ENCODE data around the gene DNASE1L1. TPM values are rescaled to one million over a fixed set of nuclear protein-coding genes. Genes with fewer than 3 reads are reported as not detected.

DNASE1L1 gene
- total RNA-seq, 2 experiments from 2014 or later, result 18.4 to 19.6 TPM

GRCh38 chrX:154378799-154379568 lies 30.1 kb downstream of the DNASE1L1 start, which contains the start of gene EMD:
EMD (plus strand) TSS chrX:154379295; CDS start chrX:154379485, 190 bp downstream.
- H3K9me3 Mint-ChIP-seq (ENCODE audit: low read depth), result no peaks in the 10 kb centered on the region
- no peaks in the 10 kb centered on the region for H3K27me3 Mint-ChIP-seq
- peaks cover 9% of the 10 kb centered on the region for H3K36me3 Mint-ChIP-seq
- ATAC-seq, result peak; percentile 86
- H3K4me1 Mint-ChIP-seq, result peaks cover 30% of the 10 kb centered on the region
- H3K4me3 Mint-ChIP-seq, result peak within 1 kb of the TSS; percentile 78
- CTCF ChIA-PET, result interaction anchor here (1.1 kb wide), 1 partner anchor 8 kb away, joined by 5 read pairs; no protein-coding TSS in a partner anchor
- peak within 1 kb of the TSS; percentile 85 for H3K27ac Mint-ChIP-seq
- peak; percentile 97 for DNase-seq

DNA sequence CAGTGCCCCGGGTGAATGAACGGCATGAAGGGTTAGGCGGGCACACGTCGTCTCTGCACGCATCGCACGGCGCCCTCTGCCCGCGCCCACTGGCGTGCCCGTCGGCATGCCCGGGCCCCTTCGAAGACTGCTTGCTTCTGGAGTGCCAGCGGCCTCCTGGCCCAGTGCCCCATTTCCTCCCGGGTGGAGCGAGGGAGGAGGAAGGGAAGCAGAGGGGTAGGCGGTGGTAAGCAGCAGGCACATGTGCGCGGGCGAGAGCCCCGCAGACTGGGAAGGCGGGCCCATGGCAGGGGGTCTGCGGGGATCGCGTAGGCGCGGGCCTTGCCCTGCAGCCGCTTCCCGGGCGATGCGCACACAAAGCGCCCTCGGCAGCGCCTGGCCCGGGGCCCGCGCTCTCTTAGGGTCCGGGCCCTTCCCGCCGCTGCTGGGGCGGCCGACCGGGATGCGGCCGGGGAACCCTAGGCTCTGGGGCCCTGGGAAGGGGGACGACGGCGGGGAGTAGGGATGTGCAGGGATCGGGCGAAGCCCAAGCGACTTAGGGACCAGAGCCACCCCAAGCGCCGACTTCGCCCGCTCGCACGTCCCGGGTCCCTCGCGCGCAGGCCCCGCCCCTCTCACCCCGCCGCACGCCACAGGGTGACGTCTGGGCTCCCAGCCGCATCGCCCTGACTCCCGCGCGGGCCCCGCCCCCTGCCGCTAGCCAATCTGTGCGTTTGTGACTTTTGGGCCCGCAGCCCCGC lies 30.8 kb downstream of the DNASE1L1 start:
- peaks cover 30% of the 10 kb centered on the region for H3K4me1 Mint-ChIP-seq
- H3K27me3 Mint-ChIP-seq, result no peaks in the 10 kb centered on the region
- H3K36me3 Mint-ChIP-seq, result peaks cover 9% of the 10 kb centered on the region
- peak overlapping the region; percentile 85 for H3K27ac Mint-ChIP-seq
- ATAC-seq (peak; percentile 4), DNase-seq (peak; percentile 55)
- CTCF ChIA-PET, result interaction anchor here (1.1 kb wide), 2 partner anchors 8 to 20 kb away, joined by 4 to 5 read pairs; partner anchors contain the start of gene RPL10
- H3K4me3 Mint-ChIP-seq, result peak overlapping the region; percentile 68
- no peaks in the 10 kb centered on the region for H3K9me3 Mint-ChIP-seq (ENCODE audit: low read depth)

DNA sequence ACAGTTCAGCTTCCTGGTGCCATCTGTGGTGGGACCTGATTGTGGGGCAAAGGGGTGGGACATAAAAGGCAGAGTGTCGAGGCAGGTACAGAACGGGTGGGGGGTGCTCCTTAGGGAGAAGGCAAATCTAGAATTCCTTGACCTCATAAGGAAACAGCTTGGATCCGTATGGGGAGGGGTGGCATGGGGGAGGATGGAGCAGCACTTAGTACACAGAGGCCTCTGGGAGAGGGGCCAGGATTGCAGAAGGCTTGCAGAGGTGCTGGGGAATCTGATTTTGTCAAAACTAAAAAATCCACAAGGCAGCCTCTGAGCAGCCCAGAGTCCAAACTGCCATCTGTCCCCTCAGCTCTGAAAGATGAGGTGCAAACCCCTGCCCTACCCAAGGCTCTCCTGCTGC lies 32.3 kb downstream of the DNASE1L1 start:
- Mint-ChIP-seq H3K36me3 (peaks cover 9% of the 10 kb centered on the region), H3K9me3 (ENCODE audit: low read depth) (no peaks in the 10 kb centered on the region), H3K4me3 (peak overlapping the region; percentile 13), H3K27ac (peak overlapping the region; percentile 85), H3K27me3 (no peaks in the 10 kb centered on the region), H3K4me1 (peaks cover 37% of the 10 kb centered on the region)
- CTCF ChIA-PET, result interaction anchor here (1.1 kb wide), 2 partner anchors 21 kb away, joined by 3 to 4 read pairs; partner anchors contain the start of gene RPL10
- DNase-seq (no peak), ATAC-seq (no peak)

DNA sequence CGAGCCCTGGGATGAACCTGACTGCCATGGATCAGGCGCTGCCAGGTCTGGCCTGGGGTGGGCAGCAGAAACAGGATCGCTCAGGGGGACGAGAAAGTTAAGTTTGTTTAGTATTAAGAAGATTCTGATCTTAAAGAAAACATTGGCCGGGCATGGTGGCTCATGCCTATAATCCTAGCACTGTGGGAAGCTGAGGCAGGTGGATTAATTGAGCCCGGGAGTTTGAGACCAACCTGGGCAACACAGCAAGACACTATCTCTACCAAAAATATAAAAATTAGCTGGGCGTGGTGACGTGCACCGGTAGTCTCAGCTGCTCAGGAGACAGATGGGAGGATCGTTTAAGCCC lies 33.9 kb downstream of the DNASE1L1 start:
- DNase-seq (no peak), ATAC-seq (no peak)
- H3K36me3 Mint-ChIP-seq, result peaks cover 8% of the 10 kb centered on the region
- H3K27me3 Mint-ChIP-seq, result no peaks in the 10 kb centered on the region
- no peaks in the 10 kb centered on the region for H3K9me3 Mint-ChIP-seq (ENCODE audit: low read depth)
- H3K4me3 Mint-ChIP-seq, result peak overlapping the region; percentile 48
- peak overlapping the region; percentile 56 for H3K27ac Mint-ChIP-seq
- CTCF ChIA-PET, result no interaction called here
- H3K4me1 Mint-ChIP-seq, result peaks cover 28% of the 10 kb centered on the region

- Mint-ChIP-seq H3K4me1 (peaks cover 25% of the 10 kb centered on the region), H3K27me3 (no peaks in the 10 kb centered on the region), H3K27ac (peak within 1 kb of the TSS; percentile 77), H3K36me3 (peaks cover 10% of the 10 kb centered on the region), H3K9me3 (ENCODE audit: low read depth) (no peaks in the 10 kb centered on the region), H3K4me3 (peak within 1 kb of the TSS; percentile 81)
- DNase-seq (peak; percentile 48), ATAC-seq (no peak)
- CTCF ChIA-PET, result interaction anchor here (0.6 to 2.1 kb wide), 8 partner anchors 10 to 162 kb away, joined by 3 to 8 read pairs (median 4); partner anchors contain the start of gene RPL10
Measured at GRCh38 chrX:154374313-154375155, 34.5 kb downstream of the DNASE1L1 start, which contains the start of gene FLNA. FLNA (minus strand) TSS chrX:154374634; CDS start chrX:154371245, 3,389 bp downstream.

GRCh38 chrX:154373340-154374306 lies 35.4 kb downstream of the DNASE1L1 start:
- DNase-seq (no peak), ATAC-seq (no peak)
- Mint-ChIP-seq H3K4me3 (peak overlapping the region; percentile 81), H3K9me3 (ENCODE audit: low read depth) (no peaks in the 10 kb centered on the region), H3K27me3 (no peaks in the 10 kb centered on the region), H3K36me3 (peaks cover 10% of the 10 kb centered on the region), H3K4me1 (peaks cover 25% of the 10 kb centered on the region), H3K27ac (peak overlapping the region; percentile 77)
- CTCF ChIA-PET, result interaction anchor here (0.6 to 2.1 kb wide), 17 partner anchors 10 to 360 kb away, joined by 3 to 8 read pairs (median 3); partner anchors contain the start of genes RPL10, SLC10A3 and UBL4A

DNA sequence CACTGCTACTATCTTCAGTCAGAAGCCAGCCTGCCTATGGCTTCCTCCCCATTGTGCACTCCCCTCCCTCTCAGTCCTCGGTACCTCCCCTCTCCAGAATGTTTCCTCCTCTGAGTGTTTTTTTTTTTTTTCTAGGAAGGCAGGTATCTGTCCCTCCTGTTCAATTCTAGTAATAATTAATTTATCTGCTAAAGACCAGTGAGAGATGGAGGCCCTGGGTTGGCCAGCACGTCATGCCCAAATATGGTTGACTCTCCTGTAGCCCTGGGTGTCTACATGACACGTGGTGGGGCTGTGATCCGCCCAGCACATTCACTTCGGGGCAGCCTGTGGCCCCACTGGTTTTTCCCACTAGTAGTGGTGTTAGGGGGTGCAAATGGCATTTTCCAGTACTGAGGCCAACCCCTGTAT lies 36.4 kb downstream of the DNASE1L1 start:
- H3K4me1 Mint-ChIP-seq, result peaks cover 31% of the 10 kb centered on the region
- no peaks in the 10 kb centered on the region for H3K27me3 Mint-ChIP-seq
- peak; percentile 34 for ATAC-seq
- H3K4me3 Mint-ChIP-seq, result peak overlapping the region; percentile 81
- H3K9me3 Mint-ChIP-seq (ENCODE audit: low read depth), result no peaks in the 10 kb centered on the region
- peak overlapping the region; percentile 92 for H3K27ac Mint-ChIP-seq
- H3K36me3 Mint-ChIP-seq, result peaks cover 17% of the 10 kb centered on the region
- peak; percentile 81 for DNase-seq
- CTCF ChIA-PET, result interaction anchor here (0.8 to 2.1 kb wide), 10 partner anchors 23 to 359 kb away, joined by 3 to 8 read pairs (median 4); partner anchors contain the start of genes SLC10A3 and UBL4A

DNA sequence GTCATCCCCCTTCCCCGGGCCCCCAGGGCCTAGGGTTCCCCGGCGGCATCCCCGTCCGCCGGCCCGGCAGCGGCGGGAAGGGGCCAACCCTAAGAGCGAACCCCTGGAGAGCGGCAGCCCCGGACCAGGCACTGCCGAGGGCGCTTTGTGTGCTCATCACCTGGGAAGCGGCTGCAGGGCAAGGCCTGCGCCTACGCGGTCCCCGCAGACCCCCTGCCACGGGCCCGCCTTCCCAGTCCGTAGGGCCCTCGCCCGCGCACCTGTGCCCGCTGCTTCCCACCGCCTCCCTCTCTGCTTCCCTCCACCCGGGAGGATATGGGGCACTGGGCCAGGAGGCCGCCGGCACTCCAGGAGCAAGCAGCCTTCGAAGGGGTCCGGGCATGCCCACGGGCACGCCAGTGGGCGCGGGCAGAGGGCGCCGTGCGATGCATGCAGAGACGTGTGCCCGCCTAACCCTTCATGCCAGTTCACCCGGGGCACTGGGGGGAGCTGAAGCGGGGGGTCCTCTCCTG lies 37.2 kb downstream of the DNASE1L1 start:
- Mint-ChIP-seq H3K4me1 (peaks cover 31% of the 10 kb centered on the region), H3K9me3 (ENCODE audit: low read depth) (no peaks in the 10 kb centered on the region), H3K36me3 (peaks cover 21% of the 10 kb centered on the region), H3K27me3 (no peaks in the 10 kb centered on the region), H3K27ac (peak overlapping the region; percentile 92), H3K4me3 (peak overlapping the region; percentile 81)
- ATAC-seq (no peak), DNase-seq (no peak)
- CTCF ChIA-PET, result no interaction called here

GRCh38 chrX:154371017-154371788 lies 37.9 kb downstream of the DNASE1L1 start:
- H3K4me1 Mint-ChIP-seq, result peaks cover 29% of the 10 kb centered on the region
- DNase-seq (peak; percentile 96), ATAC-seq (peak; percentile 54)
- H3K4me3 Mint-ChIP-seq, result peak overlapping the region; percentile 81
- peak overlapping the region; percentile 80 for H3K27ac Mint-ChIP-seq
- no peaks in the 10 kb centered on the region for H3K9me3 Mint-ChIP-seq (ENCODE audit: low read depth)
- CTCF ChIA-PET, result interaction anchor here (0.5 to 1.7 kb wide), 3 partner anchors 8 to 41 kb away, joined by 3 to 5 read pairs (median 3); partner anchors contain the start of gene EMD
- peaks cover 25% of the 10 kb centered on the region for H3K36me3 Mint-ChIP-seq
- no peaks in the 10 kb centered on the region for H3K27me3 Mint-ChIP-seq

GRCh38 chrX:154370300-154371016 lies 38.6 kb downstream of the DNASE1L1 start:
- Mint-ChIP-seq H3K4me3 (peak overlapping the region; percentile 96), H3K36me3 (peaks cover 27% of the 10 kb centered on the region), H3K4me1 (peaks cover 34% of the 10 kb centered on the region), H3K9me3 (ENCODE audit: low read depth) (no peaks in the 10 kb centered on the region), H3K27ac (peak overlapping the region; percentile 89), H3K27me3 (no peaks in the 10 kb centered on the region)
- CTCF ChIA-PET, result interaction anchor here (0.8 to 1.7 kb wide), 2 partner anchors 9 to 42 kb away, joined by 3 to 5 read pairs; partner anchors contain the start of gene EMD
- DNase-seq, result no peak
- no peak for ATAC-seq
